MM.1S (cell line): ENCODE data around the gene HOXD8.

Source experiments
- DNase-seq: peaks from one replicate; pipeline ENCODE4 v3.0.0-alpha.2; 2015
- H2AFZ ChIP-seq: fragments of 300-600 bp; sonication (generic); 2 replicates; pipeline ENCODE4 v1.6.0; 2016; ENCODE audit warnings: antibody characterized with exemption, low read length
- H3F3A ChIP-seq: fragments of 300-600 bp; sonication (generic); 2 replicates; pipeline ENCODE4 v1.6.1; 2016; ENCODE audit warnings: mild to moderate bottlenecking, antibody characterized with exemption, low read length, moderate library complexity, mixed read lengths; ENCODE audit not compliant: insufficient read depth
- H3K27ac ChIP-seq: fragments of 300-600 bp; sonication (generic); 2 replicates; pipeline ENCODE4 v1.5.1; 2016; ENCODE audit warnings: mild to moderate bottlenecking, low read length
- H3K27me3 ChIP-seq: fragments of 300-600 bp; sonication (generic); replicated peaks from 2 replicates; pipeline ENCODE4 v1.6.0; 2016; ENCODE audit warnings: low read length; ENCODE audit not compliant: insufficient read depth
- H3K36me3 ChIP-seq: fragments of 300-600 bp; sonication (generic); replicated peaks from 2 replicates; pipeline ENCODE4 v1.6.1; 2016; ENCODE audit warnings: mild to moderate bottlenecking, low read length, mixed read lengths; ENCODE audit not compliant: insufficient read depth
- H3K4me1 ChIP-seq: fragments of 300-600 bp; sonication (generic); 2 replicates; pipeline ENCODE4 v1.6.1; 2016; ENCODE audit warnings: low read length, mixed read lengths
- H3K4me2 ChIP-seq: fragments of 300-600 bp; sonication (generic); 2 replicates; pipeline ENCODE4 v1.6.0; 2016; ENCODE audit warnings: low read depth, low read length
- H3K4me3 ChIP-seq: fragments of 300-600 bp; sonication (generic); 2 replicates; pipeline ENCODE4 v1.5.1; 2016; ENCODE audit warnings: low read length, mixed read lengths
- H3K79me2 ChIP-seq: fragments of 300-600 bp; sonication (generic); 2 replicates; pipeline ENCODE4 v1.6.1; 2016; ENCODE audit warnings: mixed run types, low read length, mixed read lengths
- H3K9ac ChIP-seq: fragments of 300-600 bp; sonication (generic); 2 replicates; pipeline ENCODE4 v1.6.1; 2016; ENCODE audit warnings: low read length, mixed read lengths
- H3K9me2 ChIP-seq: fragments of 300-600 bp; sonication (generic); replicated peaks from 2 replicates; pipeline ENCODE4 v1.6.1; 2016; ENCODE audit warnings: mild to moderate bottlenecking, low read length, mixed read lengths; ENCODE audit not compliant: insufficient read depth
- H3K9me3 ChIP-seq: fragments of 300-600 bp; sonication (generic); replicated peaks from 2 replicates; pipeline ENCODE4 v1.6.1; 2016; ENCODE audit warnings: mild to moderate bottlenecking, low read length, mixed read lengths; ENCODE audit not compliant: insufficient read depth
- H4K20me1 ChIP-seq: fragments of 300-600 bp; sonication (generic); 2 replicates; pipeline ENCODE4 v1.6.1; 2016; ENCODE audit warnings: mild to moderate bottlenecking, low read length, moderate library complexity, mixed read lengths; ENCODE audit not compliant: insufficient read depth
- EZH2 ChIP-seq: fragments of 300-600 bp; sonication (generic); optimal IDR thresholded peaks from 2 replicates; pipeline ENCODE3; 2017; ENCODE audit warnings: low read depth, mild to moderate bottlenecking, antibody characterized with exemption, low read length, mixed read lengths
- EZH2phosphoT487 ChIP-seq: fragments of 300-600 bp; sonication (generic); IDR thresholded peaks from 2 replicates; pipeline ENCODE4 v1.6.1; 2018; ENCODE audit warnings: antibody characterized with exemption, low read length
- TF ChIP-seq, protein P1 (sequence below): fragments of 300-600 bp; sonication (generic); IDR thresholded peaks from 2 replicates; pipeline ENCODE4 v1.5.1; 2016; ENCODE audit warnings: antibody characterized with exemption, low read length, mixed read lengths

Gene HOXD8

DNA sequence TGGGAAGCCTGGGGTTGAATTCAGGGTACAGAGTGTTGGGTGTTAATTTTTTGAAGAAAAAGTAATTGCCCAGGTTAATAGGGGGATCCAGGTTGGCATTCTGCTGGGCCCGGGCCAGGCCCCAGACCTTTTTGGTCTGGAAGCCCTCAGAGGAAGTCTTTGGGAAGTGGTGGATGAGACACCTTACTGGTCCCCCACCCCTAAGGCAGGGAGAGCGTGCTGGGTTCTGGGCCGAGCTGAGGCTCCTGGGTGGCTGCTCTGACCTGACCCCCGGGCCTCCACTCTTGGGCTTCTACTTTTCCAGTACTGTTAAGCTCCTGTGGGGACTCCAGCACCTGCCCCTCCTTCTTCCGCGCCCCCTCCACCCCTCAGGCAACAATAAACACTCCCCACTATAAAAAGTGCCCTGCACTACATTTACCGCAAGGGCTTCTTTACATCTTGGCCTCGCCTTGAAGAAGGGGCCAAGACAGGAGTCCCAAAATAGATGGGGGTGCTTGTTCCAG, 26.8 kb downstream of the HOXD8 start:
- no peak overlapping the region for H3K9ac ChIP-seq

DNA sequence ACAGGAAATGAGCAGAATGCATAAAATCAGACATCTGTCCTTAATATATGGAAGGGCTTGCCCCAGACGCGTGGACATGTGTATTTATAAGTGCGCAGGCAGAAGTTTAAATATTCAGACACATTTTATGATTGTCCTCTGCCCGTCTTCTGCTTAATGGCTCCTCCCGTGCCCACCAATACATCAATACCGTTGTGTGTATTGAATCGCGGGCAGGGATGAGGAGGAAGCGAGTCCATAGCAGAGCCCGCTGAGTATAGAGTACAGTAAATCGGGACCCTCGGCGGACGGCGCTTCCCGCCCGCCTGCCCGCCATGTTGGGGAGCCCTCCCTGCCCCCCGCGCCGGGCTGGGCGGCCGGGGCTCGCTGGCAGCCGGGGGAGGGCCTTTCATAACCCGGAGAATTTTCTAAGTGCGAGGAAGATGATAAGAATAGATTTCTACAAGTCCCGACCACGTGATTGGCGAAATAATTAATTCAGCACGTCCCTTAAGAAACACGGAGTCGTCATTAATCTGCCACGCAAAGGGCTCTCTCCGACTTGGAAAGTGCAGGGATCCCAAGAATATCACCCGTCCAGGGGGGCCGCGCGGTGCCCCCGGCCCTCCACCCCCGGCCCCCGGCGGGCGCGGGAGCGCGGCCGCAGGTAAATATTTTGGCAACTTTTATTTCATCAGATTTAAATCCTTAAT, 27.4 kb downstream of the HOXD8 start, which contains the start of gene HOXD3:
HOXD3 (plus strand) TSS at position 501 of the 692 bp plus-strand sequence. CDS start 11,808 bp downstream, outside the sequence.
- Histone ChIP-seq H2AFZ (no peak within 1 kb of the TSS), H3K4me2 (no peak within 1 kb of the TSS), H3K4me3 (no peak within 1 kb of the TSS), H3F3A (no peaks in the 10 kb centered on the region), H3K4me1 (no peaks in the 10 kb centered on the region), H3K36me3 (no peaks in the 10 kb centered on the region), H4K20me1 (no peaks in the 10 kb centered on the region), H3K9ac (no peak within 1 kb of the TSS), H3K27me3 (peaks cover 5% of the 10 kb centered on the region; the same call in 1 of the 2 replicates), H3K9me2 (no peaks in the 10 kb centered on the region), H3K27ac (no peak within 1 kb of the TSS), H3K79me2 (no peaks in the 10 kb centered on the region), H3K9me3 (no peaks in the 10 kb centered on the region)
- no peak for DNase-seq
- TF ChIP-seq EZH2phosphoT487 = no peak

More for the DNA sequence above, 26.8 kb downstream of the HOXD8 start:
- Histone ChIP-seq H3K4me1 (no peaks in the 10 kb centered on the region), H2AFZ (no peak overlapping the region), H3F3A (no peaks in the 10 kb centered on the region), H3K36me3 (no peaks in the 10 kb centered on the region), H3K9me3 (no peaks in the 10 kb centered on the region), H4K20me1 (no peaks in the 10 kb centered on the region), H3K9me2 (no peaks in the 10 kb centered on the region), H3K4me3 (no peak overlapping the region), H3K27me3 (no peaks in the 10 kb centered on the region), H3K79me2 (no peaks in the 10 kb centered on the region), H3K4me2 (no peak overlapping the region), H3K27ac (no peak overlapping the region)
- TF ChIP-seq, protein P1, sequence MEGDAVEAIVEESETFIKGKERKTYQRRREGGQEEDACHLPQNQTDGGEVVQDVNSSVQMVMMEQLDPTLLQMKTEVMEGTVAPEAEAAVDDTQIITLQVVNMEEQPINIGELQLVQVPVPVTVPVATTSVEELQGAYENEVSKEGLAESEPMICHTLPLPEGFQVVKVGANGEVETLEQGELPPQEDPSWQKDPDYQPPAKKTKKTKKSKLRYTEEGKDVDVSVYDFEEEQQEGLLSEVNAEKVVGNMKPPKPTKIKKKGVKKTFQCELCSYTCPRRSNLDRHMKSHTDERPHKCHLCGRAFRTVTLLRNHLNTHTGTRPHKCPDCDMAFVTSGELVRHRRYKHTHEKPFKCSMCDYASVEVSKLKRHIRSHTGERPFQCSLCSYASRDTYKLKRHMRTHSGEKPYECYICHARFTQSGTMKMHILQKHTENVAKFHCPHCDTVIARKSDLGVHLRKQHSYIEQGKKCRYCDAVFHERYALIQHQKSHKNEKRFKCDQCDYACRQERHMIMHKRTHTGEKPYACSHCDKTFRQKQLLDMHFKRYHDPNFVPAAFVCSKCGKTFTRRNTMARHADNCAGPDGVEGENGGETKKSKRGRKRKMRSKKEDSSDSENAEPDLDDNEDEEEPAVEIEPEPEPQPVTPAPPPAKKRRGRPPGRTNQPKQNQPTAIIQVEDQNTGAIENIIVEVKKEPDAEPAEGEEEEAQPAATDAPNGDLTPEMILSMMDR = no peak
- no peak for TF ChIP-seq EZH2
- no peak for TF ChIP-seq EZH2phosphoT487
- DNase-seq = no peak

DNA sequence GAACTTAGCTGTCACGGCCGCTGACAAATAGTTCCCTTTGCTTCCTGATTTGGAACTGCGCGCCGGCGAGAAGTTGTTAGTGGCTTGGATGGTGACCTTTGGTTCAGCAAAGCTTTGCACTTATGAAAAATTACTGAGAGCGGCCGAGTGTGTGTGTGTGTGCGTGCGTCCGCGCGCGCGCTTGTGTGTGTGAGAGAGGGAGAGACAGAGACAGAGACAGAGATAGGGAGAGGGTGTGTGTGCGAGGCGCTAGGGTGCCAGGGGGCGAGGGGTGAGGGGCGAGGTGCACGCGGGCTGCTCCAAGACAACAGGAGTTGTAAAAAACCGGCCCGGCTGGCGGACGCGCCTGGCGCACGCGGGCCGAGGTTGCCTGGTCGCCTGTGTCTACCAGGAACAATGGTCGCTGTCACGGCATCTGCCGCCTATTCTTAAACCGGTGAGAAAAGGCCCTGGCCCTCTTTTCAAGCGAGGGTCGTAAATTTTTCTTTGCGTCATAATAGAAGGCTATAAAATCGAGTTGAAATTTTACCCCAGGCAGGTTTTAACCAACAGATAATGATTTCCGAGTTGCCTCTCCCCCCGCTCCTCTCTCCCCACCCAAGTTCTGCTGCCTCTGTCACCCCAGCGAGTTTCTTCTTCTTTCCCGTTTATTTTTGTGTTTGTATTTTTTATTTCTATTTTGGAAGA, 28.1 kb downstream of the HOXD8 start:
- Histone ChIP-seq H3K27me3 (peaks cover 5% of the 10 kb centered on the region; the same call in 1 of the 2 replicates), H3K9me2 (no peaks in the 10 kb centered on the region), H3F3A (no peaks in the 10 kb centered on the region), H3K9me3 (no peaks in the 10 kb centered on the region), H3K4me2 (no peak overlapping the region), H4K20me1 (no peaks in the 10 kb centered on the region), H3K4me3 (no peak overlapping the region), H2AFZ (no peak overlapping the region), H3K9ac (no peak overlapping the region), H3K79me2 (no peaks in the 10 kb centered on the region), H3K4me1 (no peaks in the 10 kb centered on the region), H3K27ac (no peak overlapping the region), H3K36me3 (no peaks in the 10 kb centered on the region)
- TF ChIP-seq EZH2 (no peak), EZH2phosphoT487 (no peak)
- TF ChIP-seq, protein P1 = no peak
- DNase-seq = no peak
